Endothelial cell of umbilical vein (primary cell): ENCODE results near the gene SOHLH1.
"Not testable (repeated sequence)": the region's sequence is repeated elsewhere in the genome, so short reads cannot be mapped to it uniquely, and the experiment has no call there.

ENCODE experiments used
- CTCF ChIP-seq, 2 donors: IDR thresholded peaks; 1 replicate in 1 of 2; 2 replicates in 1 of 2; pipeline ENCODE4 v1.5.1; 2011; ENCODE audit warnings: low read length in 2 of 2, mild to moderate bottlenecking in 2 of 2, moderate library complexity in 2 of 2, control low read depth in 1 of 2, inconsistent platforms in 1 of 2, low read depth in 1 of 2; ENCODE audit not compliant: insufficient read depth in 1 of 2; ENCODE audit errors: extremely low read depth in 1 of 2
- EZH2 ChIP-seq: IDR thresholded peaks from 2 replicates; pipeline ENCODE4 v1.6.1; 2012; ENCODE audit warnings: borderline replicate concordance, low read depth, mild to moderate bottlenecking, moderate library complexity, low read length, inconsistent platforms; ENCODE audit not compliant: severe bottlenecking
- FOS ChIP-seq: IDR thresholded peaks from 2 replicates; pipeline ENCODE4 v1.6.1; 2011; ENCODE audit warnings: mild to moderate bottlenecking, low read length, moderate library complexity, borderline replicate concordance; ENCODE audit not compliant: insufficient read depth
- GATA2 ChIP-seq: IDR thresholded peaks from 2 replicates; pipeline ENCODE4 v1.7.0; 2011; ENCODE audit warnings: low read depth, mild to moderate bottlenecking, moderate library complexity, mixed read lengths, low read length; ENCODE audit not compliant: insufficient read length, insufficient read depth
- JUN ChIP-seq: IDR thresholded peaks from 2 replicates; pipeline ENCODE4 v1.6.1; 2011; ENCODE audit warnings: borderline replicate concordance, low read depth; ENCODE audit not compliant: insufficient read length, insufficient read depth
- MAX ChIP-seq: IDR thresholded peaks from 2 replicates; pipeline ENCODE4 v1.6.1; 2011; ENCODE audit not compliant: insufficient read depth, insufficient read length
- MYC ChIP-seq: IDR thresholded peaks from one replicate; pipeline ENCODE4 v1.6.1; 2011; ENCODE audit warnings: mild to moderate bottlenecking, low read depth, low read length
- POLR2A ChIP-seq: IDR thresholded peaks from 2 replicates; pipeline ENCODE4 v1.6.1; 2012; ENCODE audit warnings: low read depth, mild to moderate bottlenecking, control low read depth, low read length
- POLR2AphosphoS5 ChIP-seq: IDR thresholded peaks from 2 replicates; pipeline ENCODE4 v1.6.1; 2012; ENCODE audit warnings: low read depth, mild to moderate bottlenecking, control low read depth, low read length, moderate library complexity; ENCODE audit not compliant: insufficient read depth

- TF ChIP-seq EZH2; CTCF (IDR thresholded peaks at IDR 0.05; ENCODE audit: extremely low read depth in 1 of 2, insufficient read depth in 1 of 2, low read depth in 1 of 2, low read length in 2 of 2); POLR2AphosphoS5; POLR2A; JUN; MYC; MAX; FOS; GATA2: not testable (repeated sequence)
Observed at GRCh38 chr9:135669018-135669417, 30.3 kb downstream of the SOHLH1 start.
